GM12864 (cell line): ENCODE measurements around the gene NLGN1.
"Not testable (repeated sequence)": the region's sequence is repeated elsewhere in the genome, so short reads cannot be mapped to it uniquely, and the experiment has no call there.

ENCODE experiments used
- DNase-seq: peaks from one replicate; pipeline ENCODE4 v3.0.0-alpha.2; 2011; ENCODE audit warnings: low read depth
- H3K4me3 ChIP-seq: 2 replicates; pipeline ENCODE4 v1.5.1; 2011; ENCODE audit warnings: mild to moderate bottlenecking, low read depth, low read length, control low read depth
- CTCF ChIP-seq: IDR thresholded peaks from 2 replicates; pipeline ENCODE4 v1.5.1; 2011; ENCODE audit warnings: low read depth, mild to moderate bottlenecking, moderate library complexity, low read length, control low read depth, inconsistent platforms; ENCODE audit errors: missing control alignments

NLGN1 gene

GRCh38 chr3:173397161-173398110 is at the start of gene NLGN1:
Gene NLGN1, plus strand, starts transcription at chr3:173397744.
- H3K4me3 ChIP-seq: no peak within 1 kb of the TSS
- no peak for TF ChIP-seq CTCF
- no peak for DNase-seq

GRCh38 chr3:173351886-173352285 is 45.7 kb upstream of the NLGN1 start:
- H3K4me3 ChIP-seq: no peak overlapping the region
- DNase-seq: no peak
- no peak for TF ChIP-seq CTCF

GRCh38 chr3:173353137-173353536 is 44.4 kb upstream of the NLGN1 start:
- H3K4me3 ChIP-seq, DNase-seq: not testable (repeated sequence)

GRCh38 chr3:173354124-173354523 is 43.4 kb upstream of the NLGN1 start:
- no peak for TF ChIP-seq CTCF
- H3K4me3 ChIP-seq: no peak overlapping the region
- no peak for DNase-seq

GRCh38 chr3:173371848-173372487 is 25.6 kb upstream of the NLGN1 start:
- TF ChIP-seq CTCF: peak; percentile 40
- no peak for DNase-seq
- no peak overlapping the region for H3K4me3 ChIP-seq

- TF ChIP-seq CTCF: no peak
- no peak for DNase-seq
- no peak overlapping the region for H3K4me3 ChIP-seq
These were observed 16.9 kb upstream of the NLGN1 start for GRCh38 chr3:173380681-173381080.

GRCh38 chr3:173381936-173382335 is 15.6 kb upstream of the NLGN1 start:
- H3K4me3 ChIP-seq, DNase-seq: not testable (repeated sequence)

- no peak for TF ChIP-seq CTCF
- no peak for DNase-seq
These were observed 2.5 kb upstream of the NLGN1 start for GRCh38 chr3:173395073-173395411.

More at GRCh38 chr3:173395073-173395411, 2.5 kb upstream of the NLGN1 start:
- H3K4me3 ChIP-seq: peak overlapping the region; percentile 44
